SK-N-SH (cell line): ENCODE data around the gene ZFPL1. TPM values are rescaled to one million over a fixed set of nuclear protein-coding genes. Genes with fewer than 3 reads are reported as not detected.

Experiments
- CTCF ChIA-PET: fragments of 300-600, 350-600 bp; formaldehyde crosslinking; extraction: SDS; loops from one replicate; lab custom pipeline; 2021; lab: Yijun Ruan, JAX
- POLR2A ChIA-PET: fragments of 350-600 bp; sonication (Branson Sonifier 250); formaldehyde crosslinking; extraction: SDS; loops from one replicate; lab custom pipeline; 2020; ENCODE audit warnings: antibody characterized with exemption, inconsistent platforms; lab: Yijun Ruan, JAX
- DNase-seq: peaks from one replicate; pipeline ENCODE4 v3.0.0; 2012
- H2AFZ ChIP-seq: fragments of 200-600 bp; sonication (generic); 2 replicates; pipeline ENCODE4 v1.8.1; 2016; ENCODE audit warnings: antibody characterized with exemption, mild to moderate bottlenecking, low read depth
- H3F3A ChIP-seq: fragments of 200-600 bp; sonication (generic); replicated peaks from 2 replicates; pipeline ENCODE3; 2016; ENCODE audit warnings: antibody characterized with exemption, mild to moderate bottlenecking; ENCODE audit not compliant: insufficient read depth
- H3K27ac ChIP-seq, 2 experiments: fragments of 200-500 bp in 1 of 2; fragments of 200-600 bp in 1 of 2; sonication (Bioruptor generic) in 1 of 2; sonication (generic), shearing (Covaris generic) in 1 of 2; 2 replicates each; pipeline versions ENCODE4 v1.5.1 to v1.6.1; 2014 to 2016; ENCODE audit warnings: low read depth in 2 of 2, inconsistent platforms in 1 of 2, low read length in 1 of 2, mild to moderate bottlenecking in 1 of 2, mixed read lengths in 1 of 2
- H3K27me3 ChIP-seq: fragments of 200-600 bp; sonication (generic), shearing (Covaris generic); 2 replicates; pipeline ENCODE4 v1.6.1; 2016; ENCODE audit warnings: mixed run types; ENCODE audit not compliant: insufficient read depth
- H3K36me3 ChIP-seq, 2 experiments: fragments of 200-500 bp in 1 of 2; fragments of 200-600 bp in 1 of 2; sonication (Bioruptor generic) in 1 of 2; sonication (generic) in 1 of 2; replicated peaks in 1 of 2; 2 replicates each; pipeline versions ENCODE3 to v1.5.1; 2014 to 2016; ENCODE audit warnings: low read length in 1 of 2, mild to moderate bottlenecking in 1 of 2; ENCODE audit not compliant: insufficient read depth in 2 of 2, control insufficient read depth in 1 of 2
- H3K4me1 ChIP-seq, 2 experiments: fragments of 200-500 bp in 1 of 2; fragments of 200-600 bp in 1 of 2; sonication (Bioruptor generic) in 1 of 2; sonication (generic), shearing (Covaris generic) in 1 of 2; 2 replicates each; pipeline versions ENCODE4 v1.5.1 to v1.6.1; 2014 to 2016; ENCODE audit warnings: low read depth in 1 of 2, low read length in 1 of 2, mixed run types in 1 of 2; ENCODE audit not compliant: insufficient read depth in 2 of 2, control insufficient read depth in 1 of 2
- H3K4me2 ChIP-seq: fragments of 200-600 bp; sonication (generic), shearing (Covaris generic); 2 replicates; pipeline ENCODE4 v1.6.1; 2017; ENCODE audit warnings: mixed run types
- H3K4me3 ChIP-seq, 2 experiments: fragments of 200-500 bp in 1 of 2; fragments of 200-600 bp in 1 of 2; sonication (Bioruptor generic) in 1 of 2; sonication (generic), shearing (Covaris generic) in 1 of 2; 2 replicates each; pipeline versions ENCODE4 v1.5.1 to v1.8.1; 2014 to 2016; ENCODE audit warnings: low read depth in 2 of 2, inconsistent platforms in 1 of 2, low read length in 1 of 2, mild to moderate bottlenecking in 1 of 2, mixed read lengths in 1 of 2, moderate library complexity in 1 of 2
- H3K79me2 ChIP-seq: fragments of 200-600 bp; sonication (generic); 2 replicates; pipeline ENCODE4 v1.8.1; 2017; ENCODE audit warnings: mild to moderate bottlenecking; ENCODE audit not compliant: insufficient read depth
- H3K9ac ChIP-seq: fragments of 200-600 bp; sonication (generic); 2 replicates; pipeline ENCODE4 v1.6.1; 2017; ENCODE audit warnings: mixed run types
- H3K9me2 ChIP-seq: fragments of 200-600 bp; sonication (generic); 2 replicates; pipeline ENCODE4 v1.6.1; 2017; ENCODE audit warnings: mixed run types
- H3K9me3 ChIP-seq: fragments of 200-600 bp; sonication (generic); 2 replicates; pipeline ENCODE4 v1.6.1; 2017; ENCODE audit warnings: mixed run types, mild to moderate bottlenecking, moderate library complexity
- H4K20me1 ChIP-seq: fragments of 200-600 bp; sonication (generic); 2 replicates; pipeline ENCODE4 v1.6.1; 2017; ENCODE audit warnings: mild to moderate bottlenecking, mixed run types; ENCODE audit not compliant: insufficient read depth
- ELF1 ChIP-seq: IDR thresholded peaks from 2 replicates; pipeline ENCODE4 v1.4.0; 2012
- EP300 ChIP-seq, 2 experiments: IDR thresholded peaks; 2 replicates each; pipeline versions ENCODE4 v1.4.0 to v1.6.1; 2012; ENCODE audit warnings: borderline replicate concordance in 1 of 2, low read depth in 1 of 2, low read length in 1 of 2
- FOXJ3 ChIP-seq: sonication (generic); formaldehyde crosslinking; IDR thresholded peaks from 2 replicates; pipeline ENCODE4 v1.5.1; 2020; ENCODE audit warnings: mild to moderate bottlenecking, missing genetic modification reagents
- FOXM1 ChIP-seq: IDR thresholded peaks from 2 replicates; pipeline ENCODE4 v1.4.0; 2012; ENCODE audit warnings: low read depth, mild to moderate bottlenecking
- GATA2 ChIP-seq: sonication (generic); formaldehyde crosslinking; IDR thresholded peaks from 2 replicates; pipeline ENCODE4 v1.5.0; 2020; ENCODE audit warnings: mild to moderate bottlenecking, missing genetic modification reagents
- NFIC ChIP-seq: IDR thresholded peaks from 2 replicates; pipeline ENCODE4 v1.4.0; 2012; ENCODE audit warnings: borderline replicate concordance
- NRF1 ChIP-seq: IDR thresholded peaks from 2 replicates; pipeline ENCODE4 v1.6.1; 2012; ENCODE audit warnings: low read depth, mild to moderate bottlenecking, low read length
- RAD21 ChIP-seq: IDR thresholded peaks from 2 replicates; pipeline ENCODE4 v1.6.1; 2012; ENCODE audit warnings: mild to moderate bottlenecking, low read length
- REST ChIP-seq: IDR thresholded peaks from 2 replicates; pipeline ENCODE4 v1.6.1; 2012; ENCODE audit warnings: mild to moderate bottlenecking, low read depth, low read length, moderate library complexity
- RFX5 ChIP-seq: IDR thresholded peaks from 2 replicates; pipeline ENCODE4 v1.6.1; 2012; ENCODE audit warnings: mild to moderate bottlenecking, improper control_type of control experiment, low read length
- SMC3 ChIP-seq: IDR thresholded peaks from 2 replicates; pipeline ENCODE4 v1.6.1; 2012; ENCODE audit warnings: low read depth, low read length, improper control_type of control experiment
- TAF1 ChIP-seq: IDR thresholded peaks from 2 replicates; pipeline ENCODE4 v1.6.1; 2012; ENCODE audit warnings: low read depth, mild to moderate bottlenecking, low read length, moderate library complexity, borderline replicate concordance
- WGBS: methylation state at CpG from one replicate; pipeline ENCODE4 v1.1.6; 2017; ENCODE audit warnings: low lambda C conversion rate; 5-methylcytosine and 5-hydroxymethylcytosine counted together
- polyA plus RNA-seq, 3 experiments: library from polyadenylated mRNA; depleted of rRNA; stranded (reverse); fragments of >200 nt; gene quantifications; 2 replicates each; pipeline ENCODE4 v1.2.3, GENCODE V29; 2012

The ZFPL1 gene
- polyA plus RNA-seq, 1 of the 3 experiments (the other 2 are of a cell fraction): 75.9 TPM

GRCh38 chr11:65087827-65088226 lies 3.8 kb downstream of the ZFPL1 start:
- Histone ChIP-seq H3K4me3 (no peak overlapping the region), H3K79me2 (peaks cover 28% of the 10 kb centered on the region), H3K27me3 (no peaks in the 10 kb centered on the region), H3K9me3 (no peaks in the 10 kb centered on the region), H4K20me1 (no peaks in the 10 kb centered on the region), H3K4me2 (no peak overlapping the region), H3F3A (peaks cover 8% of the 10 kb centered on the region), H3K9ac (no peak overlapping the region), H3K27ac (no peak overlapping the region), H3K9me2 (no peaks in the 10 kb centered on the region), H3K4me1 (peaks cover 8 to 17% of the 10 kb centered on the region in 2 experiments), H3K36me3 (peaks cover 8 to 39% of the 10 kb centered on the region in 2 experiments), H2AFZ (no peak overlapping the region)
- ChIA-PET CTCF (interaction anchor here (1.6 kb wide), 1 partner anchor 74 kb away, joined by 5 read pairs; the partner anchor contains the start of gene ARL2), POLR2A (no interaction called here)
- TF ChIP-seq NRF1 (no peak), FOXM1 (no peak)
- 96% methylated on average over 4 of the region's 15 CpGs for WGBS
- no peak for DNase-seq

GRCh38 chr11:65089621-65090020 lies 5.6 kb downstream of the ZFPL1 start:
- H2AFZ ChIP-seq: no peak overlapping the region
- peaks cover 18% of the 10 kb centered on the region for H3F3A ChIP-seq
- CTCF ChIA-PET: interaction anchor here (1.9 to 2.6 kb wide), 2 partner anchors 20 to 23 kb away, joined by 11 to 13 read pairs; partner anchors contain the start of gene TM7SF2
- H3K9me3 ChIP-seq: no peaks in the 10 kb centered on the region
- peaks cover 14% of the 10 kb centered on the region for H3K79me2 ChIP-seq
- H3K36me3 ChIP-seq: peaks cover 8 to 39% of the 10 kb centered on the region in 2 experiments
- no peak overlapping the region for H3K27ac ChIP-seq
- H3K4me1 ChIP-seq: peaks cover 8% of the 10 kb centered on the region in 2 experiments; a peak in 3 of 4 replicates
- H3K27me3 ChIP-seq: no peaks in the 10 kb centered on the region
- TF ChIP-seq GATA2 (CRISPR knock-in tag) (no peak), ELF1 (no peak), RAD21 (no peak), RFX5 (no peak), FOXJ3 (CRISPR knock-in tag) (no peak), FOXM1 (no peak), NFIC (no peak), SMC3 (no peak), EP300 (IDR thresholded peaks at IDR 0.05; ENCODE audit: borderline replicate concordance in 1 of 2, low read depth in 1 of 2, low read length in 1 of 2) (no peak), TAF1 (no peak), REST (no peak)
- TF ChIP-seq, all 33 proteins: peak for 0
- H3K9ac ChIP-seq: no peak overlapping the region
- H4K20me1 ChIP-seq: no peaks in the 10 kb centered on the region
- POLR2A ChIA-PET: interaction anchor here (1.2 kb wide), 1 partner anchor 23 kb away, joined by 4 read pairs; no protein-coding TSS in a partner anchor
- no peak overlapping the region for H3K4me2 ChIP-seq
- WGBS: 97% methylated on average over 4 of the region's 4 CpGs
- no peak overlapping the region for H3K4me3 ChIP-seq
- no peaks in the 10 kb centered on the region for H3K9me2 ChIP-seq
- no peak for DNase-seq
